Kidney (tissue), 14 donors: Measurements from ENCODE around the gene CREB3L4. TPM values are rescaled to one million over a fixed set of nuclear protein-coding genes. Genes with fewer than 3 reads are reported as not detected.
A peak's percentile ranks its signal among the peaks of the same experiment; 100 is the strongest.

Source experiments
- DNase-seq, 5 donors: peaks; one replicate each; pipeline ENCODE4 v3.0.0-alpha.2; 2013 to 2020
- FAIRE-seq: peaks from 2 replicates; lab custom pipeline; 2012; peaks lifted over from hg19 to GRCh38; lab: Jason Lieb, UNC
- H3K27ac ChIP-seq, 2 donors: one replicate each; pipeline ENCODE4 v1.7.0; 2013; ENCODE audit warnings: low read depth in 2 of 2, low read length in 2 of 2, inconsistent platforms in 1 of 2
- H3K27me3 ChIP-seq: one replicate; pipeline ENCODE4 v1.7.1; 2013; ENCODE audit warnings: low read length, inconsistent platforms; ENCODE audit not compliant: control insufficient read depth, insufficient read depth
- H3K36me3 ChIP-seq, 3 donors: one replicate each; pipeline versions ENCODE4 v1.7.0 to v1.7.1; 2013; ENCODE audit warnings: low read length in 3 of 3, control low read depth in 1 of 3, inconsistent platforms in 1 of 3; ENCODE audit not compliant: insufficient read depth in 3 of 3, control insufficient read depth in 2 of 3
- H3K4me1 ChIP-seq, 3 donors: one replicate each; pipeline versions ENCODE4 v1.7.0 to v1.7.1; 2013; ENCODE audit warnings: low read length in 3 of 3, inconsistent platforms in 1 of 3, low read depth in 1 of 3; ENCODE audit not compliant: control insufficient read depth in 2 of 3, insufficient read depth in 2 of 3
- H3K4me3 ChIP-seq, 3 donors: one replicate each; pipeline versions ENCODE4 v1.7.0 to v1.8.1; 2013; ENCODE audit warnings: low read length in 3 of 3, control low read depth in 1 of 3, inconsistent platforms in 1 of 3
- H3K9ac ChIP-seq, 3 donors: one replicate each; pipeline versions ENCODE4 v1.7.0 to v1.7.1; 2013; ENCODE audit warnings: low read length in 3 of 3, control low read depth in 1 of 3, inconsistent platforms in 1 of 3
- H3K9me3 ChIP-seq, 3 donors: one replicate each; pipeline versions ENCODE4 v1.7.0 to v1.7.1; 2013; ENCODE audit warnings: low read length in 3 of 3, control low read depth in 1 of 3, inconsistent platforms in 1 of 3; ENCODE audit not compliant: control insufficient read depth in 2 of 3, insufficient read depth in 1 of 3
- intact Hi-C: fragments of 100-400 bp; cut with DNase I; formaldehyde crosslinking; loops from one replicate; pipeline ENCODE4 v1.11.1; 2022
- polyA plus RNA-seq: library from polyadenylated mRNA; stranded (reverse); fragments of 350-450 nt; fragmentation: Illumina TruSeq; extraction: RNeasy Lipid Tissue Mini Kit (QIAGEN cat#74804); gene quantifications from one replicate; pipeline ENCODE4 v1.2.3, GENCODE V29; 2014; ENCODE audit warnings: low read depth, low replicate concordance; ENCODE audit not compliant: insufficient read depth
- total RNA-seq: library from RNA; stranded (reverse); fragmentation: NEBNext Ultra II Directional; extraction: Animal tissue kit (Norgen Biotek cat#: 25700); gene quantifications from one replicate; pipeline ENCODE4 v1.2.1, GENCODE V29; 2021
- TF ChIP-seq, protein P1 (sequence below): IDR thresholded peaks from 3 replicates; pipeline ENCODE4 v1.5.1; 2012; ENCODE audit warnings: mild to moderate bottlenecking, moderate library complexity, borderline replicate concordance; ENCODE audit not compliant: insufficient read depth; ENCODE audit errors: extremely low read depth
- donor health status: control.
- donor health status: control.
- donor health status: control.
- donor health status: control.
- donor health status: control.
- donor health status: DM: yes; HTN: yes; CAD: no.
- donor health status: Normal renal cell carcinoma (clear cell type).

Gene CREB3L4
- total and polyA plus RNA-seq, 2 donors from 2014 or later = 9.3 to 10.9 TPM

DNA sequence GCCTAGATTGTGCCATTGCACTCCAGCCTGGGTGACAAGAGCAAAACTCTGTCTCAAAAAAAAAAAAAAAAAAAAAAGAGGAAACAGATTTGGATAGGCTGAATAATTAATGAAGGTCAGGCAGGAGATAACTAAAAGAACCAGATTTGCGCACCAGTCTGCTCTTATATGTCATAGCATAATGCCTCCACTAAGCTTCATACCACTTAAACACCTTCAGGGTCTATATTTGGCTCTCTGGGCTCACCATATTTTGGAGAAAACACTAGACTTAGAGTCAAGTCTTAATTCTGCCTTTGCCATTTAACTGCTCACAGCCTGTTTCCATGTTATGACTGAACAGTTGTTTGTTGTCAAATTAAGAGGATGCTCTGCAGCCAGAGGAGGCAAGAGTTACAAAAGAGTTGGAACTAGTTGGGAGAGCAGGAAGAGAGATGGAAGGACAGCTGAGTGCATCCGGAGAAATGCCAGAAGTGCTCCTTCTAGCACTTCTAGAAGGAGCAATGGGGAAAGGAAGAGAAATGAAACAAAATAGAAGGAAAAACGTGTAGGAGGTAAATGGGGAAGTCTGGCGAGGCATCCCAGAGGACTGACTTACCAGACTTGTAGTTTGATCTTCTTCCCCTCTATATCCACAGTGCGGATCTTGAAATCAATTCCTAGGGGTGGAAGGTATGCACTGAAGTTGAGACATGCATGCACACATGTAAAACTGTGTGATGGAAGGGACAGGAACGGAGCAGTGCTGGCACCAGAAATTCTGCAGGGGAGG lies 16.6 kb downstream of the CREB3L4 start:
- intact Hi-C loops = loop anchor here (10.0 kb wide), 1 partner anchor 190 kb away; no protein-coding TSS in a partner anchor
- H3K9me3 ChIP-seq = no peaks in the 10 kb centered on the region
- no peaks in the 10 kb centered on the region for H3K36me3 ChIP-seq
- H3K27me3 ChIP-seq = no peaks in the 10 kb centered on the region
- TF ChIP-seq, protein P1, sequence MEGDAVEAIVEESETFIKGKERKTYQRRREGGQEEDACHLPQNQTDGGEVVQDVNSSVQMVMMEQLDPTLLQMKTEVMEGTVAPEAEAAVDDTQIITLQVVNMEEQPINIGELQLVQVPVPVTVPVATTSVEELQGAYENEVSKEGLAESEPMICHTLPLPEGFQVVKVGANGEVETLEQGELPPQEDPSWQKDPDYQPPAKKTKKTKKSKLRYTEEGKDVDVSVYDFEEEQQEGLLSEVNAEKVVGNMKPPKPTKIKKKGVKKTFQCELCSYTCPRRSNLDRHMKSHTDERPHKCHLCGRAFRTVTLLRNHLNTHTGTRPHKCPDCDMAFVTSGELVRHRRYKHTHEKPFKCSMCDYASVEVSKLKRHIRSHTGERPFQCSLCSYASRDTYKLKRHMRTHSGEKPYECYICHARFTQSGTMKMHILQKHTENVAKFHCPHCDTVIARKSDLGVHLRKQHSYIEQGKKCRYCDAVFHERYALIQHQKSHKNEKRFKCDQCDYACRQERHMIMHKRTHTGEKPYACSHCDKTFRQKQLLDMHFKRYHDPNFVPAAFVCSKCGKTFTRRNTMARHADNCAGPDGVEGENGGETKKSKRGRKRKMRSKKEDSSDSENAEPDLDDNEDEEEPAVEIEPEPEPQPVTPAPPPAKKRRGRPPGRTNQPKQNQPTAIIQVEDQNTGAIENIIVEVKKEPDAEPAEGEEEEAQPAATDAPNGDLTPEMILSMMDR = no peak
- H3K9ac ChIP-seq = no peak overlapping the region
- no peak for FAIRE-seq
- peaks cover 0 to 15% (median 6%) of the 10 kb centered on the region in 3 donors for H3K4me1 ChIP-seq
- H3K27ac ChIP-seq = no peak overlapping the region
- peak in 2 of 5 donors; percentile 31 to 73 for DNase-seq
- peak overlapping the region in 2 of 3 donors; percentile 13 to 17 for H3K4me3 ChIP-seq

DNA sequence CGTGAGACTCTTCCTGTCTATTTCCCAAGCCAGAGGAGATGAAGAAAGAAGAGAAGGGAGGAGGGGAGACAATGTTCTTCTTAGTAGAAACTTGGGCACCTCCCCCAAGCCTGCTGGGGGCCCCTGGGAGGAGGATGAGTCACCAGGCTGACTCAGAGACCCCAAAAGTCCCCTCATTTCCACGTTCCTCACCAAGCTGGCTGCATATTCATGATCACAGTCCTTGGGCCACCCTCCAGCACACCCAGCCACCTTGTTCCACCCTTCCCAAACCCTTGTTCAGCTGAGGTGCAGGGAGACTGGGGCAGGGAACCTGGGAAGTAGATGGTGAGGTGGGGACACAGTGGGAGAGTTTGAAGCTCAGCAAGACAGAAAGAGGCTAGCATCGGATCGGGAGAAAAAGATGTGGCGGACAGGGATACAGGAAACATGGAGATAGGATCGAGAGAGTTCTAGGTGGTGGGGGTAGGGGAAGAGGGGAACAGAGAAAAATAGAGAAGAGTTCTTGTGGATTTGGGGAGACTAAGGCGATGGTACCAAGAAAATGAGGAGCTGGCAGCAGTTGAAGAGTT lies 17.7 kb downstream of the CREB3L4 start:
- Histone ChIP-seq H3K4me1 (peaks cover 0 to 15% (median 6%) of the 10 kb centered on the region in 3 donors), H3K27me3 (no peaks in the 10 kb centered on the region), H3K9me3 (no peaks in the 10 kb centered on the region), H3K9ac (peak overlapping the region; percentile 76 to 96 (median 95)), H3K4me3 (peak overlapping the region; percentile 86 to 96 (median 94)), H3K27ac (peak overlapping the region; percentile 82 to 92), H3K36me3 (no peaks in the 10 kb centered on the region)
- FAIRE-seq (no peak), DNase-seq (peak in 4 of 5 donors; percentile 10 to 67 (median 47))
- TF ChIP-seq, protein P1 = no peak
- intact Hi-C loops = loop anchor here (10.0 kb wide), 1 partner anchor 191 kb away; no protein-coding TSS in a partner anchor

DNA sequence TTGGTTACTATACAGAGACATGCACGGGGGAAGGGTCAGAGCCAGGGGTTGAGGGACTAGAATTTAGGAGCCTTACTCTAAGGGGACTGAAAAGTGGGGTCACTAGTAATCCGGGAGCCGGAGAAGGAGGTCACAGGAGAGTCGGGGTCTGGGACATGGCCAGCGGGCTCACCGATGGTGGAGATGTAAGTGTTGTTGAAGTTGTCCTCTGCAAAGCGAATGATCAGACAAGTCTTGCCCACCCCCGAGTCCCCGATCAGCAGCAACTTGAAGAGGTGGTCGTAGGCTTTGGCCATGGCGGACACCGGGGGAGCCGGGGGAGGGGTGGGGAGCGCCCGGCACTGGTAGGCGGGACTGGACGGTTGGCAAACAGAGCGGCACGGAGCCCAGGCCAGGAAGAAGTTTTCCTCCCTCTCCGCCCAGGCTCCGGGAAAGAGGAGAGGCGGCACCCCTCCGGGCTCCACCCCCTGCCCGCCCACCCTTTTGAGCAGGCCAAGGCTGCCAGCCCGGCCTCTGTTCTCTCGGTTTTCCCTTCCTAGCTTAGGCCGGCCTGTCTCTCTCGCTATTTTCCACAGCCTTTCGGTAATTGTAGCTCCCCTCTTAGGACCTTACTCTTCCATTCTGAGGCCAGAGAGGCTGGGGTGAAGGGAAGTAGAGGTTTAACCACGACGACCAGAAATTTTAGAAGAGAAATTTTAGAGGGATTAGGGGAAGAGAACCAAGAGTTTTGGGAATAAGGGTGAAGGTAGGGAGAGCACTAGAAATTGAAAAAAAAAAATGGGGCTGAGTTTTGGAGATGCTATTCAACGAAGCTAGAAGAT lies 18.4 kb downstream of the CREB3L4 start, which contains the start of gene RAB13:
TSS of gene RAB13 (minus strand) at position 399 of the 821 bp plus-strand sequence. CDS start at position 296, 103 bp downstream.
- TF ChIP-seq, protein P1 = no peak
- Histone ChIP-seq H3K27me3 (no peaks in the 10 kb centered on the region), H3K4me1 (peaks cover 0 to 15% (median 6%) of the 10 kb centered on the region in 3 donors), H3K27ac (peak within 1 kb of the TSS; percentile 90 to 92), H3K9me3 (no peaks in the 10 kb centered on the region), H3K4me3 (peak within 1 kb of the TSS; percentile 86 to 96 (median 94)), H3K36me3 (no peaks in the 10 kb centered on the region), H3K9ac (peak within 1 kb of the TSS; percentile 76 to 96 (median 95))
- FAIRE-seq (no peak), DNase-seq (peak; percentile 94 to 96 (median 95))
- intact Hi-C loops = loop anchor here (10.0 kb wide), 1 partner anchor 191 kb away; no protein-coding TSS in a partner anchor
